ENCODE measurements around the gene PPBP. TPM values are rescaled to one million over a fixed set of nuclear protein-coding genes. Genes with fewer than 3 reads are reported as not detected.

The PPBP gene
- total and polyA plus RNA-seq, 2 experiments from 2014 or later, result not detected

DNA sequence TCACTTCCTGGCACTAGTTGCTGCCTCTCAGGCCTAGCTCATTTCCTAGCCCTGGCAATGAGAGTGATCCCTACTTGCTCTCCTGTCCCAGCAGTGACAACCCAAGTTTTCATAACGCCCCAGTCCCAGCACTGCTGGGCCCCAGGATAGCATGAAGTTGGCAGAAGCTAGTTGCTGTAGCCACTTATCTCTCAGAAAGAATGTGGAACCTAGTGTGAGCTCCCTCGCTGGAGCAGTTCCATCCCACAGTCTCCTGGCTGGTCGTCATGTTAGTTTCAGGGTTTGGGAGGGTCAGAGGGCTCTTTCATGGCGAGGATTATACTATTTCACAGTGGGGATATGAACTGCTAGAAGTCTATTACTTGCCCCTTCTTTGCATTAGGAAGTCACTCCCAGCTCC lies 11.3 kb downstream of the PPBP start:
- H3K36me3 ChIP-seq, result no peaks in the 10 kb centered on the region
- no peaks in the 10 kb centered on the region for H3K27me3 ChIP-seq
- H3K27ac ChIP-seq, result no peak overlapping the region
- peak in 1 of 2 donors; percentile 87 for DNase-seq (ENCODE audit: low read depth in 1 of 2, low spot score in 1 of 2)
- no peaks in the 10 kb centered on the region for H3K4me1 ChIP-seq (ENCODE audit: low read depth)
- H3K9me3 ChIP-seq (ENCODE audit: low read depth), result no peaks in the 10 kb centered on the region
- TF ChIP-seq, protein P1, sequence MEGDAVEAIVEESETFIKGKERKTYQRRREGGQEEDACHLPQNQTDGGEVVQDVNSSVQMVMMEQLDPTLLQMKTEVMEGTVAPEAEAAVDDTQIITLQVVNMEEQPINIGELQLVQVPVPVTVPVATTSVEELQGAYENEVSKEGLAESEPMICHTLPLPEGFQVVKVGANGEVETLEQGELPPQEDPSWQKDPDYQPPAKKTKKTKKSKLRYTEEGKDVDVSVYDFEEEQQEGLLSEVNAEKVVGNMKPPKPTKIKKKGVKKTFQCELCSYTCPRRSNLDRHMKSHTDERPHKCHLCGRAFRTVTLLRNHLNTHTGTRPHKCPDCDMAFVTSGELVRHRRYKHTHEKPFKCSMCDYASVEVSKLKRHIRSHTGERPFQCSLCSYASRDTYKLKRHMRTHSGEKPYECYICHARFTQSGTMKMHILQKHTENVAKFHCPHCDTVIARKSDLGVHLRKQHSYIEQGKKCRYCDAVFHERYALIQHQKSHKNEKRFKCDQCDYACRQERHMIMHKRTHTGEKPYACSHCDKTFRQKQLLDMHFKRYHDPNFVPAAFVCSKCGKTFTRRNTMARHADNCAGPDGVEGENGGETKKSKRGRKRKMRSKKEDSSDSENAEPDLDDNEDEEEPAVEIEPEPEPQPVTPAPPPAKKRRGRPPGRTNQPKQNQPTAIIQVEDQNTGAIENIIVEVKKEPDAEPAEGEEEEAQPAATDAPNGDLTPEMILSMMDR (IDR thresholded peaks at IDR 0.05; ENCODE audit: low read depth, low read length), result no peak
- H3K4me3 ChIP-seq, result no peak overlapping the region

DNA sequence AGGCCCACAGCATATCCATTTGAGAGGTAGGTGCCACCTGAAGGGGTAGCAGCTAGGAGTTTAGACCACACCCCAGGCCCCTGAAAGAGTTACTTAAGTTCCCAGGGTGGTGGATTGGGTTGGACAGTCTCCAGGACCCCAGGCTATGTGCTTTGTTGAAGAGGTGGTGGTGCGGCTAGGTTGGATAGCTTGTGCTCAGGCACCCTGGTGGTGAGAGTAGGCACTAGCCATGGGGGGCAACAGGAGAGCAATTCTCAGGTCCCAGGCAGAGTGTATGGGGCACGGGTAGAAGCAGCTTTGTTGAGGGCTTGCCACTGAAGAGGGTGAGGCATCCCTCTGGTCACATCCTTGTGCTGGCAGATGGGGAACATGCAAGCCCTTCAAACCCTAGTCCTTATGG lies 11.8 kb downstream of the PPBP start:
- TF ChIP-seq, protein P1 (IDR thresholded peaks at IDR 0.05; ENCODE audit: low read depth, low read length), result peak; percentile 15
- H3K4me1 ChIP-seq (ENCODE audit: low read depth), result no peaks in the 10 kb centered on the region
- no peaks in the 10 kb centered on the region for H3K36me3 ChIP-seq
- no peaks in the 10 kb centered on the region for H3K27me3 ChIP-seq
- no peaks in the 10 kb centered on the region for H3K9me3 ChIP-seq (ENCODE audit: low read depth)
- H3K27ac ChIP-seq, result no peak overlapping the region
- peak in 1 of 2 donors; percentile 13 for DNase-seq (ENCODE audit: low read depth in 1 of 2, low spot score in 1 of 2)
- no peak overlapping the region for H3K4me3 ChIP-seq

DNA sequence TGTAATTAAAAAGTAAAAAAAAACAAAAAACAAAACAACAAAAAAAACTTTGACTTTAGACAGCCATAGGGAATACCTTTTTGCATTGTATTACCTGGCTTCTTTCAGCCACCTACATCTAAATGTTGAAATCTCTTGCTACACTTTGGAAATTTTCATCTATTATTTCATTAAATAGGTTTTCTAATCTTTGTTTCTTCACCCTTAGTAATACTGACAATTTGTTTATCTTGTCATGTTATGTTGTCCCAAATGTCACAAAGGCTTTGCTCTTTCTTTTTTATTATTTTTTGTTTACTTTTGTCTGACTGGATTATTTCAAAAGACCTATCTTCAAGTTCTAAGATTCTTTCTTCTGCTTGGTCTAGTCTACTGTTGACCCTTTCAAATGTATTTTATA lies 13.6 kb downstream of the PPBP start:
- H3K27ac ChIP-seq, result no peak overlapping the region
- H3K27me3 ChIP-seq, result no peaks in the 10 kb centered on the region
- DNase-seq (ENCODE audit: low read depth in 1 of 2, low spot score in 1 of 2), result no peak
- H3K4me1 ChIP-seq (ENCODE audit: low read depth), result no peaks in the 10 kb centered on the region
- no peaks in the 10 kb centered on the region for H3K9me3 ChIP-seq (ENCODE audit: low read depth)
- TF ChIP-seq, protein P1 (IDR thresholded peaks at IDR 0.05; ENCODE audit: low read depth, low read length), result no peak
- no peak overlapping the region for H3K4me3 ChIP-seq
- no peaks in the 10 kb centered on the region for H3K36me3 ChIP-seq

GRCh38 chr4:73970945-73971344 lies 17.0 kb downstream of the PPBP start:
- Histone ChIP-seq H3K36me3 (no peaks in the 10 kb centered on the region), H3K9me3 (ENCODE audit: low read depth) (no peaks in the 10 kb centered on the region)
- TF ChIP-seq, protein P1 (IDR thresholded peaks at IDR 0.05; ENCODE audit: low read depth, low read length), result no peak

DNA sequence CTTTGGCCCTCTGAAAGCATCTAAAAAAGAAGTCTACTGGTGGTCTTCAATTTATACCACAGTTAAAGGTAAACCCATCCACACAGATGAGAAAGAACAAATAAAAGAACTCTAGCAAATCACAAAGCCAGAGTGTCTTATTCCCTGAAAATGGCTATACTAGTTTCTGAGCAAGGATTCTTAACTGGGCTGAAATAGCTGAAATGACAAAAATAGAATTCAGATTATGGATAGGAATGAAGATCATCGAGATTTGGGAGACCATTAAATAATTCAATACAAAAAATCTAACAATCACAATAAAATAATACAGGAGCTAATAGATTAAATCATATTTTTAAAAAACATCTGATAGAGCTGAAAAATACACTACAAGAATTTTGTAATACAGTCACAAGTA lies 18.0 kb downstream of the PPBP start:
- Histone ChIP-seq H3K9me3 (ENCODE audit: low read depth) (no peaks in the 10 kb centered on the region), H3K27ac (no peak overlapping the region), H3K4me1 (ENCODE audit: low read depth) (no peaks in the 10 kb centered on the region), H3K27me3 (no peaks in the 10 kb centered on the region), H3K36me3 (no peaks in the 10 kb centered on the region), H3K4me3 (no peak overlapping the region)
- DNase-seq (ENCODE audit: low read depth in 1 of 2, low spot score in 1 of 2), result no peak
- TF ChIP-seq, protein P1 (IDR thresholded peaks at IDR 0.05; ENCODE audit: low read depth, low read length), result no peak

More at GRCh38 chr4:73970945-73971344, 17.0 kb downstream of the PPBP start:
- no peak overlapping the region for H3K27ac ChIP-seq
- no peak for DNase-seq (ENCODE audit: low read depth in 1 of 2, low spot score in 1 of 2)
- no peaks in the 10 kb centered on the region for H3K4me1 ChIP-seq (ENCODE audit: low read depth)
- H3K4me3 ChIP-seq, result no peak overlapping the region
- no peaks in the 10 kb centered on the region for H3K27me3 ChIP-seq

DNA sequence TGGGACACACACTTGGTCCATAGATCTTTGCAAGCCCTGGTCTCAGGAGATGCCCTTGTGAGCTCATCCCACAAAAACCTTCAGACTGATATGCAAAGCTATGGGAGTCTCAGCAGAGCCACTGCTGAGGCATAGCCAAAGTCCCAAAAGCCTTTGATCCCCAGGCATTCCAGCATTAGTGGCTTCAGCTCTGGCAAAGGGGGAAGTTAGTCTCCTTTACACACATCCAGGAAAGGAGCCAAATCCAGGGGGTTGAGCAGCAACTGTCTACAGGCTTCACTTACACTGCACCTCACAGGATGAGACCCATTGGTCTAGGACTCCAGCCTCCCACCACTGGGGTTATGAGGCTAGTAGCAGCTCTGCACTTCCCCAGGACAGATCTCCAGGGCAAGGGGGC lies 20.1 kb downstream of the PPBP start:
- Histone ChIP-seq H3K9me3 (ENCODE audit: low read depth) (no peaks in the 10 kb centered on the region), H3K4me3 (no peak overlapping the region), H3K27me3 (no peaks in the 10 kb centered on the region), H3K36me3 (no peaks in the 10 kb centered on the region), H3K27ac (no peak overlapping the region), H3K4me1 (ENCODE audit: low read depth) (no peaks in the 10 kb centered on the region)
- DNase-seq (ENCODE audit: low read depth in 1 of 2, low spot score in 1 of 2), result no peak
- TF ChIP-seq, protein P1 (IDR thresholded peaks at IDR 0.05; ENCODE audit: low read depth, low read length), result no peak
